ENCODE measurements around the gene GSPT1. TPM values are rescaled to one million over a fixed set of nuclear protein-coding genes. Genes with fewer than 3 reads are reported as not detected.

GSPT1 gene
- total RNA-seq, 4 donors from 2014 or later: 29.9 to 98.9 (median 64.6) TPM

GRCh38 chr16:11870399-11870798 is 45.4 kb downstream of the GSPT1 start:
- Histone ChIP-seq H3K27me3 (no peaks in the 10 kb centered on the region), H3K4me3 (no peak overlapping the region), H3K27ac (no peak overlapping the region), H3K9me3 (no peaks in the 10 kb centered on the region), H3K4me1 (peaks cover 0 to 9% (median 3%) of the 10 kb centered on the region in 4 donors), H3K36me3 (peaks cover 0 to 22% (median 8%) of the 10 kb centered on the region in 4 donors)
- TF ChIP-seq POLR2AphosphoS5 (IDR thresholded peaks at IDR 0.05): no peak
- intact Hi-C loops (cut with DNase I; ENCODE audit: low total_unique reads) (no loop called here), in situ Hi-C loops (cut with MboI; ENCODE audit: low pct_ligation_motif_present in 1 of 4, low pct_unique_long_range_greater_than_20kb in 1 of 4, low sequenced_read_pairs in 3 of 4) (no loop called here)
- no peak for DNase-seq
- WGBS, 2 donors (ENCODE audit: low coverage in 1 of 2): 40 to 41% methylated on average over 3 of the region's 3 CpGs

- no peak for DNase-seq
- no peaks in the 10 kb centered on the region for H3K9me3 ChIP-seq
- H3K27ac ChIP-seq: no peak overlapping the region
- H3K36me3 ChIP-seq: peaks cover 0 to 18% (median 6%) of the 10 kb centered on the region in 4 donors
- no peak overlapping the region for H3K4me3 ChIP-seq
- no peaks in the 10 kb centered on the region for H3K27me3 ChIP-seq
- 64 to 74% methylated on average over 5 to 8 of the region's 8 CpGs for WGBS, 2 donors (ENCODE audit: low coverage in 1 of 2)
- TF ChIP-seq POLR2A (IDR thresholded peaks at IDR 0.05): no peak
- intact Hi-C loops (cut with DNase I; ENCODE audit: low total_unique reads) (loop anchor here (10.0 kb wide), 1 partner anchor 195 kb away; no protein-coding TSS in a partner anchor), in situ Hi-C loops (cut with MboI; ENCODE audit: low pct_ligation_motif_present in 1 of 4, low pct_unique_long_range_greater_than_20kb in 1 of 4, low sequenced_read_pairs in 3 of 4) (no loop called here)
- peaks cover 0 to 9% (median 3%) of the 10 kb centered on the region in 4 donors for H3K4me1 ChIP-seq
Measured at GRCh38 chr16:11869353-11870228, 46.2 kb downstream of the GSPT1 start.

- H3K27ac ChIP-seq: no peak overlapping the region
- in situ Hi-C loops (cut with MboI; ENCODE audit: low pct_ligation_motif_present in 1 of 4, low pct_unique_long_range_greater_than_20kb in 1 of 4, low sequenced_read_pairs in 3 of 4) (no loop called here), intact Hi-C loops (cut with DNase I; ENCODE audit: low total_unique reads) (loop anchor here (10.0 kb wide), 1 partner anchor 196 kb away; no protein-coding TSS in a partner anchor)
- peaks cover 0 to 9% (median 3%) of the 10 kb centered on the region in 4 donors for H3K4me1 ChIP-seq
- WGBS, 2 donors (ENCODE audit: low coverage in 1 of 2): 79% methylated on average over 2 of the region's 2 CpGs; no CpG with 5 or more reads in 1 of the 2 donors
- peaks cover 0 to 11% (median 4%) of the 10 kb centered on the region in 4 donors for H3K36me3 ChIP-seq
- no peak for DNase-seq
- H3K27me3 ChIP-seq: no peaks in the 10 kb centered on the region
- no peaks in the 10 kb centered on the region for H3K9me3 ChIP-seq
- no peak overlapping the region for H3K4me3 ChIP-seq
- TF ChIP-seq CTCF (IDR thresholded peaks at IDR 0.05): no peak
- TF ChIP-seq POLR2AphosphoS5 (IDR thresholded peaks at IDR 0.05): no peak
- TF ChIP-seq POLR2A (IDR thresholded peaks at IDR 0.05): no peak
- no peak for TF ChIP-seq EP300 (IDR thresholded peaks at IDR 0.05; ENCODE audit: low read depth)
Measured at GRCh38 chr16:11868412-11868980, 47.3 kb downstream of the GSPT1 start.

- Histone ChIP-seq H3K27ac (no peak overlapping the region), H3K36me3 (no peaks in the 10 kb centered on the region), H3K9me3 (no peaks in the 10 kb centered on the region), H3K4me3 (no peak overlapping the region), H3K27me3 (no peaks in the 10 kb centered on the region), H3K4me1 (no peaks in the 10 kb centered on the region)
- in situ Hi-C loops (cut with MboI; ENCODE audit: low pct_ligation_motif_present in 1 of 4, low pct_unique_long_range_greater_than_20kb in 1 of 4, low sequenced_read_pairs in 3 of 4) (no loop called here), intact Hi-C loops (cut with DNase I; ENCODE audit: low total_unique reads) (loop anchor here (10.0 kb wide), 1 partner anchor 202 kb away; no protein-coding TSS in a partner anchor)
- no peak for DNase-seq
- WGBS, 2 donors (ENCODE audit: low coverage in 1 of 2): 86% methylated on average over 2 of the region's 2 CpGs
- TF ChIP-seq POLR2AphosphoS5 (IDR thresholded peaks at IDR 0.05) (no peak), POLR2A (IDR thresholded peaks at IDR 0.05) (no peak), CTCF (IDR thresholded peaks at IDR 0.05) (no peak), EP300 (IDR thresholded peaks at IDR 0.05; ENCODE audit: low read depth) (no peak)
Measured at GRCh38 chr16:11862489-11862888, 53.3 kb downstream of the GSPT1 start.

- no peak for DNase-seq
- in situ Hi-C loops (cut with MboI; ENCODE audit: low pct_ligation_motif_present in 1 of 4, low pct_unique_long_range_greater_than_20kb in 1 of 4, low sequenced_read_pairs in 3 of 4): no loop called here
- Histone ChIP-seq H3K4me3 (no peak overlapping the region), H3K27ac (no peak overlapping the region), H3K4me1 (peaks cover 0 to 20% (median 8%) of the 10 kb centered on the region in 4 donors), H3K27me3 (no peaks in the 10 kb centered on the region), H3K36me3 (no peaks in the 10 kb centered on the region), H3K9me3 (no peaks in the 10 kb centered on the region)
- intact Hi-C loops (cut with DNase I; ENCODE audit: low total_unique reads): no loop called here
- TF ChIP-seq CTCF (IDR thresholded peaks at IDR 0.05) (no peak), POLR2AphosphoS5 (IDR thresholded peaks at IDR 0.05) (no peak), EP300 (IDR thresholded peaks at IDR 0.05; ENCODE audit: low read depth) (no peak), POLR2A (IDR thresholded peaks at IDR 0.05) (no peak)
- WGBS, 2 donors (ENCODE audit: low coverage in 1 of 2): 71 to 89% methylated on average over 4 of the region's 4 CpGs
Measured at GRCh38 chr16:11857161-11857560, 58.6 kb downstream of the GSPT1 start.

All from transverse colon (tissue), 4 donors.